SHP77 (cell line): ENCODE measurements around the gene RPS6KA2.
A peak's percentile ranks its signal among the peaks of the same experiment; 100 is the strongest.

ENCODE experiments used
- DNase-seq, 2 experiments: peaks; one replicate each; lab custom pipeline; 2025; lab: John Stamatoyannopoulos, UW

The RPS6KA2 gene

DNA sequence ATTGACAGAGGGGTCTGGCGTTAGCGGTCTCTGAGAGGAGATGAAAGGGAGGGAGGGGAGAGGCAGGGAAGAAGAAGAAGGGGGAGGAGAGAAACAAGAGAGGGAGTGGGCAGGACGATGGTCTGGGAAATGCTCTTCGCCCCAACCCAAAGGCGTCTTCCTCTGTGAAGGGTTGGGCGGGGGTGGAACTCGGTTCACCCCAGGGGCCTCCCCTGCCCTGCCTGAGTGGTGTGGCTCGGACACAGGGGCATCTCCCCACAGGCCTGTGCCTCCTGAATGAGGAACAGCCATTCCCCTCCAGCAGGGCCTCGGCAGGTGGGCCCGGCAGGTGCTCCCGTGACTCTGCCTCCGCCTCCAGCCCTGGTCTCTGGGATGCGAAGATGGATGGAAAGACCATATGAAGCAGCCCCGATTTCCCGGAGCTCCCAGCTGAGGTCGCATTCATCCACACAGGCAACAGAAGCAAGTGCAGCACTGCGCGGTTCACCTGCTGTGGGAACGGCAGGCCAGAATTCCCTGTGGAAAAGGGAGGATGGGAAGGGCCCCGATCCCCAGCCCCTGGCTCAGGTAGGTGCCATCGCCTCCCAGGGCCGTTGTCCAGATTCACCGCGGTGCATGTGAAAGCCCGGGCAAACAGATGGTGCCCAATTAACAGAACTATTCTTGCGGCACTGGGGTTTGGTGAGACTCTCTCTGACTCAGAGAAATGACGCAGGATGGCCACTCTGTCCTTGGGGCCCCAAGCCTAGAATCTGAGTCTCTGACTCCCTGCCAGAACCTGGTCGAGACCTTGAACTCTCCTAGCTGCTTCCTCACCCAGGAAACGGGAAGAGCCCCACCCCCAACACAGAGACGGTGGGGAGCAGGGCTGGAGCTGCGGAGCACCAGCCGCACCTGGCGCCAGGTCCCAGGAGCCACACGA lies 29.4 kb upstream of the RPS6KA2 start:
- no peak for DNase-seq

DNA sequence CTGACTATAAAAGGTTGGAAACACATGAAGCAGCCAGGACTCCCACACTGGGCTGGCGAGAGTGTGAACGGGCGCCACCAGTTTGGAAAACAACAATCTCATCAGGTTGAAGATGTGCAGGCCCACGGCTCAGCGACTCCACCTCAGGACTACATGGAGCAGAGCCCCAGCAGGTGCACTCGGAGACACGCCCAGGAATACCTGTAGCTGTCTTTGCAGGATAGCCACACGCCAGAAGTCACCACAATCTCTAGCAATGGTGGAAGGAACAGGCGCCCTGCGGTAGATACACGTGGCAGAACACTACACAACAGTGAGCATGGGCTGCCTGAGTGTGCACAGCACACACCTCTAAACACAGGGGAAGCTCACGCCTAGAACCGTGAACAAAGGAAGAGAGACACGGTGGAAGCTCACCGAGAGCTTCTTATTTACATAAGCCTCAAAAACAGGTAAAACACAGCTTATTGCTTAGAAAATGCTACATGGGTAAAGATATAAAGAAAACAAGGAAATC lies 28.7 kb upstream of the RPS6KA2 start:
- no peak for DNase-seq

DNA sequence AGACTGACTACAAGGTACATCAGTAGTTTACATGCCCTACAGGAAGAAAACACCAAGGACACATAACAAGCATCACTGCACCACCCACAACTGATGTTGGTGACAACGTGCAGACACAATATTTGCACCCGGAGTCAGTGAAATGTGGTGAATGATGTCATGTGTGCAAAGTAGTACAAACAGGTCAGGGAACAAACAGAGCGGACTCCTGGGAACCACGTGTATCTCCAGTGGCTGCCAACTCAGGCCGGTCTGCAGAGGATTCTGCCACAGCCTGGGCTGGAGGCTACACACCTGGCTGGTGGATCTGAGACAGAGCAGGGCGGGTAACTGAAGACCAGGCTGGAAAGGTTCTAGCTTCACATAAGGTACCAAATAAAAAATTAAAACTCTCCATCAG lies 28.2 kb upstream of the RPS6KA2 start:
- DNase-seq = peak in 1 of 2 experiments; percentile 31

DNA sequence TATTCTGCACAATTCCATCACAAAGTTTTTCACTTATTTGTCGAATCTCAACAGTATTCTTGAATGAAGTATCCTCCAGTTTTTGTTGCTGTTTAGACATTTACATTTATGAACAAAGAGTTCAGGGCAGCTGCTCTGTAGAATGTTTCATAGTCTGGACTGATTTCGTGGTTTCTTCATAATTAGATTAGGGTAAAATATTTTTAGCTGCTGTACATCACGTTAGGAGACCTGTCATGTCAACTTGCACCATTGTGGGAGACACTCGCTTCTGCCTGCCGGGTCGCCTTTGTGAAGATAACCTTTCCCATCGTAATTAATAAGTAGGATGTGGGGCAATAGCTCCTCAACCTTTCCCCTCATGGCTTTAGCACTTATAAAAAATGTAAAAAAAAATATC lies 27.5 kb upstream of the RPS6KA2 start:
- no peak for DNase-seq

DNA sequence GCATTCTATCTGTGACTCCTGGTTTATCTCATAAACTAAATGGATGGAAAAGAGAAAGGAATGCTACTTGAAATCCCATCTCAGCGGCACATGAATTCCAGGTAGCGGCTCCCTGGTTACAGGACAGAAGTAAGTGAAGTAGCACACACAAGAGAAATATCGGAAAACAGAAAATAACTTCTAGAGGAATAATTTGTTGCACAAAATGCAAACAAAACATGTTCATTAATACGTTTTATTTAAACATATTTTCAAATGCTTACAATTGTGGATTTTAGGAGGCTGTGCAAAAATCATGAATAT lies 26.5 kb upstream of the RPS6KA2 start:
- no peak for DNase-seq

DNA sequence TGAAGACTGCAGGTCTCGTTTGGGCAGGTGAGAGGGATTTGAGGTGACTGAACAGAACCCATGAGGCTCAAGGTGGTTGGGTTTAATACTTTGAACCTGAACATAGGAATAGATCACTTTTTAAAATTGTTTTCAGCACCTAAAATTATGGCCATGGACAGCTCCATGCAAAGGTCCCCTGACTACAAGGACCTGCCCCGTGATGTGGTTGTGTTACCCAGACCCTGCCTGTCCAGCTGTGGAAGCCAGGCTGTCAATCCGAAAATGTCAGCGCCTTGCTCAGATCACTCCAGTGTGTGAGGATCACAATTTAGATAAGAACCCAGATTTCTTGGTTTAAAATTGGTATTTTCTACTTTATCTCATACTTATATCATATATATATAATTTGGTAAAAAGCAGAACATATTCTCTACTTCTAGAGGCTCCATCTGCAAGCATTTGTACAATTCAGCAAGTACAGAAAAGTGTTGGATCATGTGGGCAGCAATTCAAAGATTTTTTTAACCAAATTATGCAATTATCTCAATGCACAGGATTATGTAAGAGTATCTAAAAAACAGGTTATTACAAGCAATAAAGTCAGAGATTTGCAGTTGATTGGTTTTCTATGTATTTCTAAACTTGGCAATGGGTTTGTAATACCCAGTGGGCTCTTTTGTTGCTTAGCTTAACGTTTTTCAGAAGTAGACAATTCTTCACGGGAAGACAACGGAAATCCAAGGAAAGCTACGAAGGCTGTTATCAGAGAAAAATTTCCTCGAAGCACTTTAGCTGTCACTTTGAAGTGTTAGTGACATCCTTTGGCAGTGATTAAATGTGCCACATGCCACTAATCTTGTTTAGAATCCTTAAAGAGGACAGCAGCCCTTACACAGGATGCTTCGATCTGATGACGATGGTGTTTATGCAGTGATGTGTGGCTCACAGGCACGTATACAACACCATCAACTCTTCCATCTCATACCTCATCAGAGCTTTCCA lies 24.1 kb upstream of the RPS6KA2 start:
- DNase-seq = no peak

DNA sequence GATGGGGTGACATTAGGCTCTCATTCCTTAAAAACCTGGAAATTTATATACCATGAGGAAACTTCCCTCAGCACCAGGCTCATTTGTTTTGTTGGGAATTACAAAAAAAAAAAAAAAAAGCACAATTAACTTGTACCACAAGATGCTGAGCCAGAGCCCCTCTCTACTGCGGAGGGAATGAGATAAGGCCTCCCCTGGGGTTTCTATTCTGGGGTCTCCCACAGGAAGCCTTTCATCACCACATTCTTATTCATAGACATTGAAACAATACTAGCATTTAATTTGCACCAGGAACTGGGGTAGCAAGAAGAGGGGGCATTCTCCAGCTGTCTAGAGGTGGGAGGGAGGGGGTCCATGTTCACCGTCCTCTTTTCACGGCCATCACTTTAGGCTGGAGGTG lies 23.0 kb upstream of the RPS6KA2 start:
- DNase-seq = no peak

DNA sequence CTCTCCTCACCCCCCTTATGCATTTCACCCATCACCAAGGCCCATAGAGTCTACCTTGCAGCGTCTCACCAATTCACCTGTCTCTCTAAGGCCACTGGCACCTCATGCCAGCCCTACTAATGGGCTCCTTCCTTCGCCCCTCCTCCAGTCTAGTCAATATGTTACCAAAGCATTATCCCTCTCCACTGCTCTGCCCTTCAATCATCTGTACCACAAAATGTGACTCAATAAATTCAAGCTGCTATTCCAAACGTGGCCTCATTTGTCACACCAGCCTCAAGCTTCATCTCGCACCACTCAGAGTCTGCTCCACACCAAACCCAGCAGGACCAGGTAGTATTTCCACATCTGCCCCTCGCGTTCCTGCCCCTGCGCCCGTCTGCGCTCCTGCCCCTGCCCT lies 21.8 kb upstream of the RPS6KA2 start:
- DNase-seq = no peak

DNA sequence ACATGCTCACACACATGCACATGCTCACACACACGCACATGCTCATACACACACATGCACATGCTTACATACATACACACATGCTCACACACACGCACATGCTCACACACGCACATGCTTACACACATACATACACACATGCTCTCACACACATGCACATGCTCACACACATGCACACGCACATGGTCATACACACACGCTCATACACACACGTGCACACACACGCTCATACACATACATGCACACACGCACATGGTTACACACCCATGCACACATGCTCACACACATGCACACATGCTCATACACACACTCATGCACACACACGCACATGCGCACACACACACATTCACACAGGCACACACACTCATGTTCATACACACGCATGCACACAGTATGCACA lies 20.8 kb upstream of the RPS6KA2 start:
- no peak for DNase-seq

DNA sequence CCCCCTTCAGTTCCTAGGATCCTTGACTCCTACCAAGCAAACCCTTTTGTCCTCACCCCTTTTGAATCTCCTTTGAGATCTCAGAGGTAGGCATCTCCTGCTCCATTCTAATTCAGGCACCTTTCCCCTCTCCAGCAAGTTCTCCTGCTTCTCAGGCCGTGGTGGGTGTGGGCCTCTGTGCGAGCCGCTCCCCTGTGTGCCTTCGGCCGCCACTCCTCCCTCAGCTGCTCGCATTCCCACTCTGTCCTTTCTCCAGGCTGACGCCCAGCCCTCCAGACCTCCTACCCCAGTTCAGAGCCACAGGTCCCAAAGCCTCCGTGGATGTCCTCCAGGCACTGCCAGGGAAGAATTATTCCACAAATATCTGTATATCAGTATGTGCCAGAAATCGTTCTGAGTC lies 19.7 kb upstream of the RPS6KA2 start:
- no peak for DNase-seq

DNA sequence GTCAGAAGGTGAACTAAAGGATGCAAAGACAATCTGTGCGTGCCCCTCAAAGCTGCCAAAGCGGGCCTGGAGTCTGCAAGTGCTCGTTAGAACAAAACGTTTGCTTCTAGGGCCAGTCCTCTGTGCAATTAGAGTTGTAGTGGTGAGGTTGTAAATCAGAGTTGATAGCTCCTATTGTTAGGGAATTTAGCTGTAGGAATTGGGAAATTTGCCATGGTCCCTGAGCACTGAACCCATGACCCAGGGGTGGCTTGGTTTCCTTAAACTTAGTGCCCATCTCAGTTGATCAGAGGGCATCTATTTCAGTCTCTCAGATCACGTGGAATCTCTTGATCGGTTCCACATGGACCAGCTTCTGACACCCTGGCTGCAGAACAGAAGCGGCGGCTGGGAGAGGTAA lies 18.8 kb upstream of the RPS6KA2 start:
- no peak for DNase-seq

DNA sequence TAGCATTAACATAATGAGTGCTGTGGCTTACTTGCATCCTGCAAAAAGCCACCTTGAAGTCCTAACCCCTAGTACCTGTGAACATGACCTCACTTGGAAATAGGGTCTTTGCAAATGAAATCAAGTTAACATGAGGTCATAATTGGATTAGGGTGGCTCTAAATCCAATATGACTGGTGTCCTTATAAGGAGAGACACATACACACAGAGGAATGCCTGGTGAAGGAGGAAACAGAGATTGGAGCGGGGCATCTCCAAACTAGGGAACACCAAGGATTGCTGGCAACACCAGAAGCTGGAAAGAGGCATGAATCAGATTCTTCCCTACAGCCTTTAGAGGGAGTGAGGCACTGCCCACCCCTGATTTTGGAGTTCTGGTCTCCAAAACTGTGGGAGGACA lies 17.6 kb upstream of the RPS6KA2 start:
- no peak for DNase-seq

DNA sequence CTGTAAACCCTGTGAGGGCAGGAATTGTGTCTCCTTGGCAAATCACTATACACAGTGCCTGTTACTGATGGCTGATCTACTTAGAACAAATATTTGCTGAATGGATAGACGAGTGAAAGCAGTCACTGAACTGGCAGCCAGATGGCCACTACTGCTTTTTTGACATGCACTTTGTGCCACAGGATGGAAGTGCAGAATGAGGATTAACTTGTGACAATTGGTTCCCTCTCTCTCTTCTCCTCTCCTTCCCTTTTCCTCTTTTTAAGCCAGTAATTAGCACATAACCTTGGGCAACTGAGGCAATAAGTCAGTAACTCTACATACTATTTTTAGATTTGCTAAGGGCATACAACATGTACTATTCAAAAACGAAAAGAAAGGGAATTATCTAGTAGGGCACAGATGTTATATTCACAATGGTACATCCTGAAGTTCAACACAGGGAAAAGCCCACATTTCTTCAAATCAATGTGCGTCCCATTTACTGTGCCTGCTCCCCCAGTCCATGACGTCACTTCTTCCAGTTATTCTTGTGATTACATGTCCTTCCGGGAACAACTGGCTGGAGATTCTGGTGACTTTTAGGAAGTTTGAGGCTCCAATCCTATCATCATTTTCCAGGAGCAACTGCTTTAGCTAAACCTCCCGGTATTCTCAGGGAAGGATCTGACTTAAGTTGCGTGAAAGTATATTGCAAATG lies 17.0 kb upstream of the RPS6KA2 start:
- no peak for DNase-seq

DNA sequence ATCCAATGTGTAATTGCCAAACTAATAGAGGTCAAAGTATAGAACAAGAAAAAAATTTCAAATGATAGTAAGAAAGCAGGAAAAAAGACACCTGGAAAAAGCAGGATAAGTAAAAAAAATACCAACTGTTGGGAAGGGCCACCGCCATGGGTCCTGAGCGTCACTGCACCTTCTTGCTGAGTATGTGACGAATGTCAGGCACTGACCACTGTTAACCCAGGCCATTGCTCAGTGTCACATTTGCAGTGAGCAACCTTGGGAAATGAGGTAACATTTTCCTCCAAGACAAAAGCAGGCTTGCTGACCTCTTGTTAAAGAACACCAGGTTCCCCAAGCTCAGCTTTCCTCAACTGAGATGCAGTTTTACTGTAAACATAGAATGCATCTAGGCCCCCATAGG lies 15.6 kb upstream of the RPS6KA2 start:
- no peak for DNase-seq

DNA sequence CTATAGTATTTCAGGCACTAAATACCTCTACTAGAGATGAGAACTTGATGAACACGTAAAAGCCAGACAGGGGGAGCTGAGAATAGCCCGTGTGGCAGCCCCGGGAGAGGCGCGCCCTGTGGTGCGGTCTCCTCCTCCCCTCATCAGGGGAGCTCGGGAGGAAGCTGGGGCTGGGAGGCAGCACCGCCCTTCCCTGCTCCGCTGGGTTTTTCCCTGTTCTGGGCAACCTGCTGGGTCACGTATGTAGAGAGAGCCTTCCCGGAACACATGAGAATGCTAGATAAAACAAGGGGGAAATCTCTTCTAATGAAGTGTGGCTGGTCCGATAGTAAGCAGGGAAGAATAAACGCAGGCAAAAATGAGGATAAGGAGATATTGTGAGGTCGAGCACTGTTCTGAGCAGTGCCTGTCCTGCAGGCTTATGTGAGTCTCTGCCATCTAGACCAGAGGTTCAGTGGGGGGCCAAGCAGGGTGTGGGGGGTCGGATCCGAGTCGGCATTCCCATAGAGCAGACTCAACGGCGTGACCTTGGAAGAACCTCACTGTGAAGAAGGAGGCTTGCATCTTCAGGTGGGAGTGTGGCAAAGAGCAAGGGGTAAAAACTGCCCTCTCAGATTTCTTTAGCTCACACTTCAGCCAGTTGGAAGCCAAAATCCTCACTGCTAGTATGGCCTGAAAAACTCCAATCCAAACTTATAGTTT lies 13.4 kb upstream of the RPS6KA2 start:
- DNase-seq = no peak

DNA sequence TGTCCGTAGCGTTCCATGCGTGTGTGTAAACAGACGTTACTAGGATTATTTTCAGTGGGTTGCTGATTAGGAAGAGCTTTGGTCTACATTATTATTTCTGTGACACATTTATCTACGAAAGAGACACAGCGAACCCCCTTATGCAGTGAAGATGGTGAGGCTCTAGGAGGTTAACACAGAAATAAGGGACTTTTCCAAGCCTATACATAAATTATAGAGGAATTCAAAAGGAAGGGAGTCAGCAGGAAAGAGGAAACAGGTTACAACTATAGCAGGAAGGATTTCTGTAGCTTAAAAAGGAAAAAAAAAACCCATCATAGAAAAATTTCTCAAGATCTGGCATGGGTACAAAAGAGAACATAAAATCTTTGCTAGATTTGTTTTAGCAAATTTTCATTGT lies 12.9 kb upstream of the RPS6KA2 start:
- no peak for DNase-seq

DNA sequence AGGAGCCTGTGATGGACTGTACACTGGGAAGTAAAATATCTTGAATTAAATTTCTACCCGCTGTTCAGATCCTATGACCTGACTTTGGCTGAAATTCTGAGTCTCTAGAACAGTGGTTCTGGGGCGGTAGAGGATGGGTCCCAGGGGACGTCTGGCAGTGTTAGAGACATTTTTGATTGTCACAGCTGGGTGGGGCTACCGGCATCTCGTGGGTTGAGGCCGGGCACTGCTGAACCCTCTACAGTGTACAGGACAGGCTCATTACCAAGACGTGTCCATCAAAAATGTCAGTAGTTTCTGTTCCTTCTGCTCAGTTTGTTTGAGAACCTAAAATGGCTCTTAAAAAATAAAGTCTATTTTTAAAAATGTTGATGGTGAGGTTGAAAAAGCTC lies 11.5 kb upstream of the RPS6KA2 start:
- DNase-seq = no peak

DNA sequence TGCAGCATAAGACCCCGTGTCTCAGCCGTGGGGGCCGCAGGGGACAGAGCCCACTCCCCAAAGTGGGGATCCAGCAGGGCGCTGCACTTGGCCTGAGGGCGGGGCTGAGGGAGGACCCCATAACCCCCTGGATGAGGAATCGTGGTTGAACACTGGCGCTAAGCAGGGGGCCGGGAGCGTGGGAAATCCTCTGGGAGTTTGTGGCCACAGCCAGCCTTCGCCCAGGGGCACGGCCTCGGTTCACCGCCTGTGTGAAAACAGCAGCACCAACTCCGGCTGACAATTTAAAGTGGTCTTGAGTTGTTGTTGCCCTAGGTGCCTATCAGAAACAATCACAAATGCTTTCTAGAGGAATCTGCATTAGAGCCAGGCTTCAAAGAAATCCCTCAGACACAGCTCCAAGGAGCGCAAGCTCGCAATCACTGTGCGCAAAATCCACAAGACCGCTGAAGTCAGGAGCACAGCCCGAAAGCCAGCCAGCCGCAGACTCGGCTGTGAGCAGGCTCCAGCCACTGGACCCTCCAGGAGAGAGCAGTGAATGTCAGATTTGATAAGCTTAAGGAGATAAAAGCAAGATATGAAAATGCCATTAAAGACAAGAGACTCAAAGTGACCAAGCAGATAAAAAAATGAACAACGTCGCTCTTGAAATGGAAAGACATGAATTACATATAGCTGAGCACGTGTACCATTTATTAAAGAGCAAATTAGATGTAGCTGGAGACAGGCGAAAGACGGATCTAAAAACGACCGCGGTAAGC lies 10.9 kb upstream of the RPS6KA2 start:
- no peak for DNase-seq

DNA sequence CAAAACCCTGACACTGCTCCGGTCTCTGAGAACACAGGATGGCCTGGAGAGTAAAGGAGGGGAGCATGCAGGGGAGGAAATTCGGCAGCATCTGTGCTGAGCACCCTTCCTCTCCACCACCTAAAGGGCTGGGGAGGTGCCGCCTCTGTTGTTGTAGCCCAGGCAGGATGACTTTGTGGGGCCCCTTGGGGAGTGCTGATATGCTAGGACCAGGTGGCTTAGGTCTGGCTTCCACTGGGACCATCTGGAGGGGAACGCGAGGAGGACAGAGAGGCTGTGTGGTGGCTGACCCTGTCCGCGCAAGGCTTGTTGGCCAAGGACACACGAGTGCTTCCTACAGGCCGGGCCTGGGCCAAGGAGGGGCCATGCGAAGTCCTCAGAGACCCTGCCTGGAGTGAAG lies 9.9 kb upstream of the RPS6KA2 start:
- no peak for DNase-seq

DNA sequence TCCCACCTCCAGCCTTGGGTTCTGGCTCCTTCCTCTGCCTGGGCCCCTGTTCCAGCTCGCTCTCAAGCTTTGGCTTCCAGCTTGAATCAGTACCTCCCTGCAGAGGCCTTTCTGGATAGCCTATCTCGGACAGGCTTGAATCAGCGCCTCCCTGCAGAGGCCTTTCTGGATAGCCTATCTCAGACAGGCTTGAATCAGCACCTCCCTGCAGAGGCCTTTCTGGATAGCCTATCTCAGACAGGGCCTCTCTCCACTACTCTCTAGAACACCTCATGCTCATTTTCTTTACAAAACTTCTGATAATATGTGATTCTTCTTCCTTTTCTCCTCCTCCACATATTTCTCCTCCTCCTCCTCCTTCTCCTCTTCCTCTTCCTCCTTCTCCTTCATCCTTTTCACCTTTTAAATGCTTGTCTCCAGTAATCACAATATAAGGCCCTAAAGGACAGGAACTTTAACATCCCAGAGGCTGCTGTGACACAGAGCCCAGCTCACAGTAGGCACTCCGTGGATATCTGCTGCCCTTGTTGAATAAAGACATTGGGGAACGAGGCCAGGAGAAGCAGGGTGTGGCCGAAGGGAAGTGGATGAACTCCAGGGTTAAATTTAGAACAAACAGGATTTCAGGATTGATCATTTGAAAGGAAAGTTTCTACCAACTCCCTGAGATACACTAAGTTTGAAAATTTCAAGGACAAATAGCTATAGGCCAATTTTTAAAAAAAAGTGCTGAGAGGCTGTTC lies 9.3 kb upstream of the RPS6KA2 start:
- no peak for DNase-seq
